SIG-M5 (cell line): ENCODE measurements around the gene TULP4.

Source experiments
- DNase-seq: peaks from one replicate; lab custom pipeline; 2025; lab: John Stamatoyannopoulos, UW

The TULP4 gene

GRCh38 chr6:158559338-158559894 lies 247.2 kb downstream of the TULP4 start:
- no peak for DNase-seq

DNA sequence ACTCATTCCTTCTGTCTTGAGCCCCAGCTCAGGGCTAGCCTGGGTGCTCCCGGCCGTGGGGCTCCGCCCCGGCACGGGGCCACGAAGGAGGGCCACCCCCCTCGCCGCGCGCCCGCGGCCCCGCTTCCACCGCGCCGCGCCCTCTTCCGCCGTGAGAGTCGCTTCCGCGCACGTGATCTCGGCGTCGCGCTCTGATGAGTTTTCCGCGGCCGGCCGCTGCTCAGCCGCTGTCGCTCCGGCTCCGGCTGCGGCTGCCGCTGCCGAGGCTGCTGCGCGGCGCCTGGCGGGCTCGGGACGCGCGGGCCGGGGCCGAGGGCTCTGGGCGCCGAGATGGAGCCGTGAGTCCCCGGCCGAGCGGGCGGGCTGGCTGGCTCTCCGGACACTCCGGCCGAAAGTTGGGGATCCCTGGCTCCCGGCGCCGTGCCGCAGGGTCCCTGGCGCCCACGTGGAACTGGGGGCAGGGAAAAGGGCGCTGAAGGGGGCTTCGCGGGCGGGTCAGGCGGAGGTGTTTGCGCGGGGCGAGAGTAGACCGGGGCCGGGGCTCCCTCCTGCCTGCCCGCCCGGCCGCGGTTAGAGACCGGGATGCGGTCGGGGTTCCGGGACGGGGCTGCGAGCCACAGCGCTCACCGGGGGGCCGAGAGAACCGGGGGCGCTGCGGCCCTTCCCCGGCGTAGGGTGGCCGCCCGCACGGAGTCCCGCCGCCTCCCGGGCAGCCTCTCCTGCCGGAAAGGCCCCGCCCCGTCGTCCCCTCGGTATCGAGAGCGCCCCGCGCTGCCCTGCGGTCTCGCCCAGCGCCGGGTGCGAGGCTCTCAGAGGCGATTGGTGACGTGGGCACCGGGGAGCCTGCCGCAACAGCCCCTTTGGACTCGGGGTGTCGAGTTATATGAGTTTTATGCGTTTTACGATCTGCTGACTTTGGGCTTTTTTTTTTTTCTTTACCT lies 247.9 kb downstream of the TULP4 start, which contains the start of gene TMEM181:
TMEM181 (plus strand) TSS at position 197 of the 941 bp plus-strand sequence; CDS start at position 331, 134 bp downstream.
- no peak for DNase-seq

- DNase-seq, result no peak
These were observed 248.6 kb downstream of the TULP4 start for GRCh38 chr6:158560836-158561320.
